ENCODE results near the gene MNS1. TPM values are rescaled to one million over a fixed set of nuclear protein-coding genes. Genes with fewer than 3 reads are reported as not detected.

MNS1 gene
- polyA plus RNA-seq, 1 experiment = 1.9 TPM

DNA sequence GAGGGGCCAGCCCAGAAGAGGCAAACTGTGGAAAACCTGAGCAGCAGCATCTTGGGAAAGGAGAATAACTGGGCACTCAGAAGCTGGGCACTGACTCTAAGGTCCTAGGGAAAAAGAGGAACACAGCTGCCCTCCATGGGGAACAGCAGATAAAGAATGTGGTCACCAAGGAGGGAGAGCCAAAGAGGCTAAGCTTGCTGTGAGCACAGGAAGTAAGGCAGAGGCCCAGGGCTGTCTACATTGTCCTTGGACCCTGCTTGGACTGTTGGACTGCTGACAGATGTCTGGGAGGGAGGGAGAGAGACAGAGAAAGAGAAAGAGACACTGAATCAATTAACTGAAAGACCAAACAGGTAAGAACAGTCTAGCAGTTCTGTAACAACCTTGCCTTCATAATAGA, 4.5 kb upstream of the MNS1 start:
- Histone ChIP-seq H3K9me3 (ENCODE audit: control insufficient read depth, insufficient read depth, low read length) (no peaks in the 10 kb centered on the region; the same call in 1 of the 2 replicates), H3K4me3 (ENCODE audit: low read depth, low read length) (no peak overlapping the region), H3K27ac (ENCODE audit: low read depth, low read length) (no peak overlapping the region), H3K27me3 (ENCODE audit: control insufficient read depth, insufficient read depth, low read length) (peaks cover 2% of the 10 kb centered on the region)
- TF ChIP-seq, protein P1, sequence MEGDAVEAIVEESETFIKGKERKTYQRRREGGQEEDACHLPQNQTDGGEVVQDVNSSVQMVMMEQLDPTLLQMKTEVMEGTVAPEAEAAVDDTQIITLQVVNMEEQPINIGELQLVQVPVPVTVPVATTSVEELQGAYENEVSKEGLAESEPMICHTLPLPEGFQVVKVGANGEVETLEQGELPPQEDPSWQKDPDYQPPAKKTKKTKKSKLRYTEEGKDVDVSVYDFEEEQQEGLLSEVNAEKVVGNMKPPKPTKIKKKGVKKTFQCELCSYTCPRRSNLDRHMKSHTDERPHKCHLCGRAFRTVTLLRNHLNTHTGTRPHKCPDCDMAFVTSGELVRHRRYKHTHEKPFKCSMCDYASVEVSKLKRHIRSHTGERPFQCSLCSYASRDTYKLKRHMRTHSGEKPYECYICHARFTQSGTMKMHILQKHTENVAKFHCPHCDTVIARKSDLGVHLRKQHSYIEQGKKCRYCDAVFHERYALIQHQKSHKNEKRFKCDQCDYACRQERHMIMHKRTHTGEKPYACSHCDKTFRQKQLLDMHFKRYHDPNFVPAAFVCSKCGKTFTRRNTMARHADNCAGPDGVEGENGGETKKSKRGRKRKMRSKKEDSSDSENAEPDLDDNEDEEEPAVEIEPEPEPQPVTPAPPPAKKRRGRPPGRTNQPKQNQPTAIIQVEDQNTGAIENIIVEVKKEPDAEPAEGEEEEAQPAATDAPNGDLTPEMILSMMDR (IDR thresholded peaks at IDR 0.05; ENCODE audit: low read depth, low read length) = no peak
- ChIA-PET CTCF (no interaction called here), POLR2A (no interaction called here)
- DNase-seq (ENCODE audit: low read depth, low spot score) = no peak

DNA sequence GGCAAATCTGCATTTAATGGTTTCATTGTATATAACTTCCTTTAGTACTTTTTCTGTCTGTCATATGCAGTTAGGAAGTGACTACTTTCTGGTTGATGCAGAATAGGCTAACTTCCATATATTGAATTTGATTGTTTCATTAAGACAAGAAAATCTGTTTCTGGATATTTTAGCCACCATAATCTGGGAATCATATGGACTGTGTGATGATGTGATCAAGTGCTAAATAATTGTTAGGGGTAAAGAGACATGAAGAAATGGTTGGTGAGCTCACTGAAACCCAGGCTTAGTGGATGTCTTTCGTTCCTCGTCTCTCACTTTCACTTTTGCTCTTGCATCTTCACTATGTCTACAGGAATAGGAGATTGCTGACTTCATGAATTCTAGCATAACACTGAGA, 3.5 kb upstream of the MNS1 start:
- TF ChIP-seq, protein P1 (IDR thresholded peaks at IDR 0.05; ENCODE audit: low read depth, low read length) = no peak
- H3K27ac ChIP-seq (ENCODE audit: low read depth, low read length) = no peak overlapping the region
- no peak for DNase-seq (ENCODE audit: low read depth, low spot score)
- peaks cover 2% of the 10 kb centered on the region for H3K27me3 ChIP-seq (ENCODE audit: control insufficient read depth, insufficient read depth, low read length)
- H3K9me3 ChIP-seq (ENCODE audit: control insufficient read depth, insufficient read depth, low read length) = no peaks in the 10 kb centered on the region; the same call in 1 of the 2 replicates
- H3K4me3 ChIP-seq (ENCODE audit: low read depth, low read length) = no peak overlapping the region; the same call in 1 of the 2 replicates
- ChIA-PET CTCF (no interaction called here), POLR2A (no interaction called here)

DNA sequence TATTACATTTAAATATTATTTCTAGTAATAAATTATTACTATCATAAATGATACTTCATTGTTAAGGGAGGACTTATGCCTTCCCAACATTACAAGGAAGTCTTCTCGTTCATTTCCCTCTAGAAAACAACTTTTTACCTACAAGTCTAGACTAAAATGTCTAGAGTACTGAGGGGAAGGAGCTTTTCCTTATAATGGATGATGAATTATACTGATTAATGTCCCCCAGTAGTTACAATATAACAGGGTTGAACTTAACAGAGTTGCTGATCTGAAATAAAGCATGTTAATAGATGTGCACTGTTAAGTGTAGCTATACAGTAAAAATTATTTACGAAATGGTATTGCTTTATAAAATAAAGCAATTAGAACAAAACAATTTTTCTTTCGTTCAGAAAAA, 2.7 kb upstream of the MNS1 start:
- Histone ChIP-seq H3K9me3 (ENCODE audit: control insufficient read depth, insufficient read depth, low read length) (no peaks in the 10 kb centered on the region; the same call in 1 of the 2 replicates), H3K4me3 (ENCODE audit: low read depth, low read length) (no peak overlapping the region), H3K27ac (ENCODE audit: low read depth, low read length) (no peak overlapping the region), H3K27me3 (ENCODE audit: control insufficient read depth, insufficient read depth, low read length) (peaks cover 2% of the 10 kb centered on the region)
- ChIA-PET POLR2A (no interaction called here), CTCF (interaction anchor here (0.9 kb wide), 1 partner anchor 23 kb away, joined by 3 read pairs; no protein-coding TSS in a partner anchor)
- DNase-seq (ENCODE audit: low read depth, low spot score) = no peak
- TF ChIP-seq, protein P1 (IDR thresholded peaks at IDR 0.05; ENCODE audit: low read depth, low read length) = no peak

DNA sequence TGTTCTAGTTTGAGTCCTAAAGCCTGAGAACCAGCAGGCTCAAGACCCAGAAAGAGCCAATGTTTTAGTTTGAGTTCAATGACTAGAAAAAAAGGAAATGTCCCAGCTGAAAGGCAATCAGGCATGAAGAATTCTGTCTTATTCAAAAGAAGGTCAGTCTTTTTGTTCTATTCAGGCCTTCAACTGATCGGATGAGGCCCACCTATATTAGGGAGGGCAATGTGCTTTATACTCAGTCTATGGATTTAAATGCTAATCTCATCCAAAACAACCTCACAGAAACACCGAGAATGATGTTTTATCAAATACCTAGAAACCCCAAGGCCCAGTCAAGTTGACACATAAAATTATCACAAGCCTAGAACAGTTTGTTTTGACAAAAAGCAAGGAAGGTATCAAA, 4.0 kb downstream of the MNS1 start:
- TF ChIP-seq, protein P1 (IDR thresholded peaks at IDR 0.05; ENCODE audit: low read depth, low read length) = no peak
- DNase-seq (ENCODE audit: low read depth, low spot score) = no peak
- H3K9me3 ChIP-seq (ENCODE audit: control insufficient read depth, insufficient read depth, low read length) = no peaks in the 10 kb centered on the region; the same call in 1 of the 2 replicates
- no peak overlapping the region for H3K4me3 ChIP-seq (ENCODE audit: low read depth, low read length)
- no peak overlapping the region for H3K27ac ChIP-seq (ENCODE audit: low read depth, low read length)
- H3K27me3 ChIP-seq (ENCODE audit: control insufficient read depth, insufficient read depth, low read length) = no peaks in the 10 kb centered on the region
- POLR2A ChIA-PET = interaction anchor here (0.5 kb wide), 1 partner anchor 574 kb away, joined by 4 read pairs; no protein-coding TSS in a partner anchor
- CTCF ChIA-PET = interaction anchor here (0.6 to 1.0 kb wide), 2 partner anchors 21 to 30 kb away, joined by 3 read pairs; no protein-coding TSS in a partner anchor

DNA sequence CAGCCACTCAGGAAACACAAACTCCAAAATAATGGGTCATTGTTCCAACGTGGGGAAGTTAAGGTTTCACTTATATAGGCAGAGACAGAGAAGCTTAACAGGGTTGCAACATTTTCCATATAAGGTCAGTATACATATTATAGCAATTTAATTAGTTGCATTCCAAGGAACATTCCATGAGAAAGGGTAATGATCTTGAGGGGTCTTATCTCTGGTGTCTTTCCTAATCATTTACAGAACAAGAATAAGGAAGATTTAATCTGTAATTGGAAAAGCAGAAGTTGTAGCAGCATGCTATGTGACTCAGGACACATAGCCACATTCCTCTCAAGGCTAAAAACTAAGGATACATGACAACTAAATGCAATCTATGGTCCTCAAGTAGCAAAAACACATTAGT, 4.9 kb downstream of the MNS1 start:
- TF ChIP-seq, protein P1 (IDR thresholded peaks at IDR 0.05; ENCODE audit: low read depth, low read length) = no peak
- no peak overlapping the region for H3K27ac ChIP-seq (ENCODE audit: low read depth, low read length)
- ChIA-PET POLR2A (interaction anchor here (0.5 kb wide), 1 partner anchor 573 kb away, joined by 4 read pairs; no protein-coding TSS in a partner anchor), CTCF (interaction anchor here (1.0 kb wide), 1 partner anchor 31 kb away, joined by 3 read pairs; no protein-coding TSS in a partner anchor)
- DNase-seq (ENCODE audit: low read depth, low spot score) = no peak
- no peaks in the 10 kb centered on the region for H3K27me3 ChIP-seq (ENCODE audit: control insufficient read depth, insufficient read depth, low read length)
- H3K9me3 ChIP-seq (ENCODE audit: control insufficient read depth, insufficient read depth, low read length) = no peaks in the 10 kb centered on the region; the same call in 1 of the 2 replicates
- H3K4me3 ChIP-seq (ENCODE audit: low read depth, low read length) = no peak overlapping the region
